Tibial artery (tissue), 4 donors: Measurements from ENCODE around the gene RAB23.

Source experiments
- DNase-seq, 2 donors: peaks; one replicate each; pipeline ENCODE4 v3.0.0-alpha.2; 2019
- H3K27ac ChIP-seq, 2 donors: fragments of 200-600 bp; sonication (generic) in 1 of 2; 1 replicate in 1 of 2; 2 replicates in 1 of 2; pipeline ENCODE4 v1.5.1; 2018 to 2019; ENCODE audit warnings: mild to moderate bottlenecking in 1 of 2
- H3K27me3 ChIP-seq, 2 donors: fragments of 200-600 bp; sonication (generic) in 1 of 2; one replicate each; pipeline versions ENCODE4 v1.5.1 to v1.6.0; 2016 to 2019
- H3K36me3 ChIP-seq, 3 donors: fragments of 200-600 bp; sonication (generic) in 2 of 3; one replicate each; pipeline ENCODE4 v1.5.1; 2016 to 2019; ENCODE audit warnings: mild to moderate bottlenecking in 2 of 3
- H3K4me1 ChIP-seq, 4 donors: fragments of 200-600 bp; sonication (generic) in 2 of 4; 1 replicate in 3 of 4; 2 replicates in 1 of 4; pipeline ENCODE4 v1.5.1; 2016 to 2019
- H3K4me3 ChIP-seq, 2 donors: fragments of 200-600 bp; sonication (generic) in 1 of 2; 1 replicate in 1 of 2; 2 replicates in 1 of 2; pipeline ENCODE4 v1.5.1; 2018 to 2019; ENCODE audit warnings: mild to moderate bottlenecking in 2 of 2
- H3K9me3 ChIP-seq, 3 donors: fragments of 200-600 bp; sonication (generic) in 1 of 3; one replicate each; pipeline ENCODE4 v1.5.1; 2016 to 2019
- CTCF ChIP-seq, 2 experiments: fragments of 200-600 bp in 1 of 2; fragments of 450-650 bp in 1 of 2; IDR thresholded peaks; one replicate each; pipeline ENCODE4 v1.5.1; 2017 to 2019; ENCODE audit warnings: antibody characterized with exemption in 2 of 2, mild to moderate bottlenecking in 1 of 2, moderate library complexity in 1 of 2
- intact Hi-C: fragments of 100-400 bp; cut with DNase I; formaldehyde crosslinking; loops from one replicate; pipeline ENCODE4 v1.15.0; 2023; ENCODE audit warnings: low total_unique reads

The RAB23 gene

GRCh38 chr6:57198926-57199636 is 23.0 kb downstream of the RAB23 start:
- intact Hi-C loops: no loop called here
- no peak for DNase-seq
- Histone ChIP-seq H3K36me3 (no peaks in the 10 kb centered on the region), H3K4me1 (peaks cover 0 to 34% (median 8%) of the 10 kb centered on the region in 4 donors), H3K27me3 (no peaks in the 10 kb centered on the region), H3K4me3 (no peak overlapping the region), H3K27ac (peak overlapping the region; percentile 57 to 59), H3K9me3 (no peaks in the 10 kb centered on the region)
- no peak for TF ChIP-seq CTCF (IDR thresholded peaks at IDR 0.05)

GRCh38 chr6:57195457-57195856 is 26.6 kb downstream of the RAB23 start:
- peaks cover 0 to 28% (median 8%) of the 10 kb centered on the region in 4 donors for H3K4me1 ChIP-seq
- H3K36me3 ChIP-seq: peaks cover 0 to 23% (median 19%) of the 10 kb centered on the region in 3 donors
- intact Hi-C loops: no loop called here
- no peak for TF ChIP-seq CTCF (IDR thresholded peaks at IDR 0.05)
- H3K9me3 ChIP-seq: no peaks in the 10 kb centered on the region
- DNase-seq: no peak
- H3K27ac ChIP-seq: peak overlapping the region; percentile 13 to 39
- H3K4me3 ChIP-seq: no peak overlapping the region
- no peaks in the 10 kb centered on the region for H3K27me3 ChIP-seq

GRCh38 chr6:57193177-57193576 is 28.9 kb downstream of the RAB23 start:
- Histone ChIP-seq H3K27ac (peak overlapping the region in 1 of 2 donors; percentile 26), H3K36me3 (peaks cover 0 to 26% (median 19%) of the 10 kb centered on the region in 3 donors), H3K4me3 (no peak overlapping the region), H3K9me3 (no peaks in the 10 kb centered on the region), H3K4me1 (peaks cover 0 to 8% (median 0%) of the 10 kb centered on the region in 4 donors), H3K27me3 (no peaks in the 10 kb centered on the region)
- no peak for TF ChIP-seq CTCF (IDR thresholded peaks at IDR 0.05)
- intact Hi-C loops: no loop called here
- no peak for DNase-seq

GRCh38 chr6:57190140-57190539 is 32.0 kb downstream of the RAB23 start:
- intact Hi-C loops: loop anchor here (2.0 kb wide), 1 partner anchor 127 kb away; the partner anchor contains the start of gene PRIM2
- no peak overlapping the region for H3K27ac ChIP-seq
- no peak for DNase-seq

GRCh38 chr6:57183336-57183735 is 38.8 kb downstream of the RAB23 start:
- intact Hi-C loops: no loop called here
- H3K4me3 ChIP-seq: no peak overlapping the region
- peaks cover 31 to 43% (median 36%) of the 10 kb centered on the region in 3 donors for H3K36me3 ChIP-seq
- DNase-seq: no peak
- H3K9me3 ChIP-seq: no peaks in the 10 kb centered on the region
- TF ChIP-seq CTCF (IDR thresholded peaks at IDR 0.05): no peak
- no peak overlapping the region for H3K27ac ChIP-seq
- H3K4me1 ChIP-seq: peaks cover 5 to 37% (median 12%) of the 10 kb centered on the region in 4 donors
- H3K27me3 ChIP-seq: no peaks in the 10 kb centered on the region

More at GRCh38 chr6:57190140-57190539, 32.0 kb downstream of the RAB23 start:
- Histone ChIP-seq H3K4me3 (no peak overlapping the region), H3K9me3 (no peaks in the 10 kb centered on the region), H3K4me1 (no peaks in the 10 kb centered on the region), H3K27me3 (no peaks in the 10 kb centered on the region), H3K36me3 (peaks cover 11 to 31% (median 29%) of the 10 kb centered on the region in 3 donors)
- peak; percentile 44 to 54 for TF ChIP-seq CTCF (IDR thresholded peaks at IDR 0.05)
